Smooth muscle cell (in vitro differentiated cells): ENCODE results near the gene FOXK2. TPM values are rescaled to one million over a fixed set of nuclear protein-coding genes. Genes with fewer than 3 reads are reported as not detected.

Experiments
- DNase-seq: peaks from one replicate; lab custom pipeline; 2025; ENCODE audit not compliant: unreplicated experiment; lab: John Stamatoyannopoulos, UW
- H2AFZ ChIP-seq: fragments of 200-600 bp; sonication (generic); 2 replicates; pipeline ENCODE4 v1.6.0; 2016; ENCODE audit warnings: antibody characterized with exemption, low read depth, mild to moderate bottlenecking
- H3F3A ChIP-seq: fragments of 200-600 bp; sonication (generic); 2 replicates; pipeline ENCODE4 v1.6.0; 2017; ENCODE audit warnings: antibody characterized with exemption, low read depth
- H3K27ac ChIP-seq: fragments of 200-600 bp; sonication (generic); 2 replicates; pipeline ENCODE4 v1.5.1; 2016; ENCODE audit warnings: low read depth, mild to moderate bottlenecking
- H3K27me3 ChIP-seq: fragments of 200-600 bp; sonication (generic); 2 replicates; pipeline ENCODE4 v1.6.1; 2016; ENCODE audit warnings: low read depth, mild to moderate bottlenecking
- H3K36me3 ChIP-seq: fragments of 200-600 bp; sonication (generic); 2 replicates; pipeline ENCODE4 v1.5.1; 2016; ENCODE audit warnings: low read depth
- H3K4me1 ChIP-seq: fragments of 200-600 bp; sonication (generic); 2 replicates; pipeline ENCODE4 v1.5.1; 2016; ENCODE audit warnings: low read depth
- H3K4me2 ChIP-seq: fragments of 200-600 bp; sonication (generic); 2 replicates; pipeline ENCODE4 v1.6.0; 2016; ENCODE audit warnings: mild to moderate bottlenecking
- H3K4me3 ChIP-seq: fragments of 200-600 bp; sonication (generic); 2 replicates; pipeline ENCODE4 v1.5.1; 2016; ENCODE audit warnings: mild to moderate bottlenecking
- H3K79me2 ChIP-seq: fragments of 200-600 bp; sonication (generic); 2 replicates; pipeline ENCODE4 v1.6.0; 2016; ENCODE audit warnings: low read depth, mild to moderate bottlenecking
- H3K9ac ChIP-seq: fragments of 200-600 bp; sonication (generic); 2 replicates; pipeline ENCODE4 v1.6.0; 2016; ENCODE audit warnings: low read depth
- H3K9me3 ChIP-seq: fragments of 200-600 bp; sonication (generic); replicated peaks from 2 replicates; pipeline ENCODE4 v1.5.1; 2016; ENCODE audit warnings: low read depth
- H4K20me1 ChIP-seq: fragments of 200-600 bp; sonication (generic); 2 replicates; pipeline ENCODE4 v1.6.0; 2016; ENCODE audit warnings: low read depth
- WGBS: methylation state at CpG from one replicate; pipeline ENCODE4 v1.1.7; 2016; ENCODE audit warnings: low lambda C conversion rate; 5-methylcytosine and 5-hydroxymethylcytosine counted together
- polyA plus RNA-seq: library from polyadenylated mRNA; unstranded; fragments of >200 nt; fragmentation: Nextera tagmentation; extraction: Ambion mirVana; gene quantifications from 2 replicates; pipeline ENCODE4 v1.2.1, GENCODE V29; 2016
- total RNA-seq: library from RNA; depleted of rRNA; stranded (reverse); fragments of >200 nt; gene quantifications from 2 replicates; pipeline ENCODE4 v1.2.3, GENCODE V29; 2014
- TF ChIP-seq, protein P1 (sequence below): fragments of 200-600 bp; sonication (generic); IDR thresholded peaks from 2 replicates; pipeline ENCODE4 v1.5.1; 2017; ENCODE audit warnings: borderline replicate concordance, mild to moderate bottlenecking, antibody characterized with exemption; ENCODE audit not compliant: insufficient read depth, poor library complexity, severe bottlenecking

Gene FOXK2
- total and polyA plus RNA-seq, 2 experiments from 2014 or later = 25.9 to 27.1 TPM

DNA sequence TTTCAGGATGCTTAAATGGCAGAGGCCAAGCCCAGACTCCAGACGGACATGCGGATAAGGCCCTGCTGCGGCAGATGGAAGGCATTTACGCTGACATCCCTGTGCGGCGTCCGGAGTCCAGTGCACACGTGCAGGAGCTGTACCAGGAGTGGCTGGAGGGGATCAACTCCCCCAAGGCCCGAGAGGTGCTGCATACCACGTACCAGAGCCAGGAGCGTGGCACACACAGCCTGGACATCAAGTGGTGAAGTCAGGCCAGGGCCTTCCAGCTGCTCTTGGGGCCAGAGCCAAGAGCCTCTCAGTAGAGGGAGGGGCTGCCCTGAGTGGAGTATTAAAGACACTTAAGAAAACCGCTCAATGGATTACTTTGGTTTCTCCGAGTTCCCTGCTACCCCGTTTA is 31.6 kb upstream of the FOXK2 start:
- Histone ChIP-seq H3K4me2 (no peak overlapping the region), H2AFZ (no peak overlapping the region), H3K79me2 (no peaks in the 10 kb centered on the region), H3K27me3 (no peaks in the 10 kb centered on the region), H4K20me1 (no peaks in the 10 kb centered on the region), H3K4me3 (no peak overlapping the region), H3K4me1 (no peaks in the 10 kb centered on the region), H3F3A (no peaks in the 10 kb centered on the region), H3K27ac (no peak overlapping the region), H3K9me3 (no peaks in the 10 kb centered on the region), H3K9ac (no peak overlapping the region), H3K36me3 (no peaks in the 10 kb centered on the region)
- WGBS = 98% methylated on average over 14 of the region's 14 CpGs
- no peak for DNase-seq
- TF ChIP-seq, protein P1, sequence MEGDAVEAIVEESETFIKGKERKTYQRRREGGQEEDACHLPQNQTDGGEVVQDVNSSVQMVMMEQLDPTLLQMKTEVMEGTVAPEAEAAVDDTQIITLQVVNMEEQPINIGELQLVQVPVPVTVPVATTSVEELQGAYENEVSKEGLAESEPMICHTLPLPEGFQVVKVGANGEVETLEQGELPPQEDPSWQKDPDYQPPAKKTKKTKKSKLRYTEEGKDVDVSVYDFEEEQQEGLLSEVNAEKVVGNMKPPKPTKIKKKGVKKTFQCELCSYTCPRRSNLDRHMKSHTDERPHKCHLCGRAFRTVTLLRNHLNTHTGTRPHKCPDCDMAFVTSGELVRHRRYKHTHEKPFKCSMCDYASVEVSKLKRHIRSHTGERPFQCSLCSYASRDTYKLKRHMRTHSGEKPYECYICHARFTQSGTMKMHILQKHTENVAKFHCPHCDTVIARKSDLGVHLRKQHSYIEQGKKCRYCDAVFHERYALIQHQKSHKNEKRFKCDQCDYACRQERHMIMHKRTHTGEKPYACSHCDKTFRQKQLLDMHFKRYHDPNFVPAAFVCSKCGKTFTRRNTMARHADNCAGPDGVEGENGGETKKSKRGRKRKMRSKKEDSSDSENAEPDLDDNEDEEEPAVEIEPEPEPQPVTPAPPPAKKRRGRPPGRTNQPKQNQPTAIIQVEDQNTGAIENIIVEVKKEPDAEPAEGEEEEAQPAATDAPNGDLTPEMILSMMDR = no peak

DNA sequence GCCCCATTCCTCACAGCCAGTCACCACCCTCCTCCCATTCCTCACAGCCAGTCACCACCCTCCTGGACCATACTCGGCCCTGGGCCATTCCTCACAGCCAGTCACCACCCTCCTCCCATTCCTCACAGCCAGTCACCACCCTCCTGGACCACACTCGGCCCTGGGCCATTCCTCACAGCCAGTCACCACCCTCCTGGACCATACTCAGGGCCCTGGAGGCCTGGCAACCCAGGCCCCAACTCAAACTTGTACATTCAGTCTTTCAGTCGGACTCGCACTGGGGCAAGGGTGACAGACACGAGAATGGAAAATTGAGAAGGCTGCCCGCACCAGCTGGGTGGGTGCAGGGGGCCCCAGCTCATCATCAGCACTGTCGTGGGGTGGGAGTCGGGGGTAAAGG is 30.4 kb upstream of the FOXK2 start:
- H4K20me1 ChIP-seq = peaks cover 3% of the 10 kb centered on the region
- H3K79me2 ChIP-seq = no peaks in the 10 kb centered on the region
- H3K27me3 ChIP-seq = no peaks in the 10 kb centered on the region
- H3K4me3 ChIP-seq = no peak overlapping the region
- 84% methylated on average over 8 of the region's 8 CpGs for WGBS
- no peaks in the 10 kb centered on the region for H3K36me3 ChIP-seq
- TF ChIP-seq, protein P1 = no peak
- H3K27ac ChIP-seq = no peak overlapping the region
- no peak overlapping the region for H2AFZ ChIP-seq
- H3K4me2 ChIP-seq = no peak overlapping the region
- no peaks in the 10 kb centered on the region for H3F3A ChIP-seq
- H3K4me1 ChIP-seq = no peaks in the 10 kb centered on the region
- H3K9ac ChIP-seq = no peak overlapping the region
- no peak for DNase-seq
- H3K9me3 ChIP-seq = no peaks in the 10 kb centered on the region

DNA sequence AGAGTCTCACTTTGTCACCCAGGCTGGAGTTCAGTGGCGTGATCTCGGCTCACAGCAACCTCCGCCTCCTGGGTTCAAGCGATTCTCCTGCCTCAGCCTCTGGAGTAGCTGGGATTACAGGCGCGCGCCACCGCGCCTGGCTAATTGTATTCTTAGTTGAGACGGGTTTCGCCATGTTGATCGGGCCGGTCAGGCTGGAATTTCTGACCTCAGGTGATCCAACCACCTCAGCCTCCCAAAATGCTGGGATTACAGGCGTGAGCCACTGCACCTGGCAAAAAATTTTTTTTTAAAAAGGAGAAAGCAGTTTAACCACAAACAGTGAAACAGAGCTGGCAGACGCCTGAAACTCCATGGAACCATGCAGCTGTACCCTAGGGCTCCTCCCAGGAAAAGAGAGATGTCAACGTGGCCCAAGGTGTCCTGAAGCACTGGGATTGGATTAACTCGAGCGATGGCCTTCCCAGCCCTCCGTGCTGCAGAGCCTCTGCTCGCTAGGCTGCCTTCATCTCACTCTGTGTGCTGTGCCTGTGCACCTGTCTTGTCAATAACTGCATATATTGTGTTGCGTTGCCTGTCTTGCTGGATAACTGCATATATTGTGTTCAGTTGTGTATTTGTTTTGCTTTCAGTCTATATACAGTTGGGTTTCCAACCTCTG is 29.6 kb upstream of the FOXK2 start:
- Histone ChIP-seq H3K4me2 (no peak overlapping the region), H3K4me3 (no peak overlapping the region), H3K79me2 (no peaks in the 10 kb centered on the region), H3F3A (no peaks in the 10 kb centered on the region), H4K20me1 (peaks cover 5% of the 10 kb centered on the region), H3K9me3 (no peaks in the 10 kb centered on the region), H3K27ac (no peak overlapping the region), H3K36me3 (no peaks in the 10 kb centered on the region), H2AFZ (no peak overlapping the region), H3K27me3 (no peaks in the 10 kb centered on the region), H3K9ac (no peak overlapping the region), H3K4me1 (no peaks in the 10 kb centered on the region)
- TF ChIP-seq, protein P1 = no peak
- 92% methylated on average over 21 of the region's 21 CpGs for WGBS
- no peak for DNase-seq

DNA sequence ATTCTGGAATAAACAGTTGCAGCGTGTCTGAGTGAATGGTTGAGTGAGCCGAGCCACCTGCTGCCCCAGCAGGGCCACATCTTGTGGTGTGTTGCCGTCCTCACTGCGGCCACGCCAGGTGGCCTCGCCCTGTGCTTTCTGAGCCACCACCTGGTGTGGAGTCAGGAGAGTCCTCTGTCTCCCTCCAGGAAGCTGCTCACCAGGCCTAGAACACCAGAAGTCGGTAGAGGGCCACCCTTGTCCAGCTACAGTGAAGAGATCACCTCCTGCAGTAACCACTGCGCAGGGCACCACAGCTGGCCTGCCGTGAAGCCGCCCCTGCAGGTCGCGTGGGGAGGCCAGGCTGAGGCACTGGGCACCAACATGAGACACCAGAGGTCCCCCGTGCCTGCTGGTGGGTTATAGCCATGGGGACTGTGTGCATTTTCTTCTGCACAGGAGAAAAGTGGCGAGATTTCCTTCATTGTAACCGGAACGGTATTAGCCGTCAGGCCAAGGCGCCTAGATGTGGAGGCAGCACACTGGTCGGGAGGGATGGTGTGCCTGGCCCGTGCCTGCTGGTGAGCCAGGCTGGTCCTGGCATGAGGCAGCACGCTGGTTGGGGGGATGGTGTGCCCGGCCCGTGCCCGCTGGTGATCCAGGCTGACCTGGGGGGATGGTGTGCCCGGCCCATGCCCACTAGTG is 28.9 kb upstream of the FOXK2 start:
- Histone ChIP-seq H3K4me2 (no peak overlapping the region), H3K79me2 (no peaks in the 10 kb centered on the region), H3K36me3 (no peaks in the 10 kb centered on the region), H3K9me3 (no peaks in the 10 kb centered on the region), H3K27ac (no peak overlapping the region), H4K20me1 (peaks cover 5% of the 10 kb centered on the region), H2AFZ (no peak overlapping the region), H3K9ac (no peak overlapping the region), H3K4me1 (no peaks in the 10 kb centered on the region), H3K4me3 (no peak overlapping the region), H3F3A (peaks cover 4% of the 10 kb centered on the region), H3K27me3 (no peaks in the 10 kb centered on the region)
- DNase-seq = no peak
- WGBS = 93% methylated on average over 25 of the region's 25 CpGs
- TF ChIP-seq, protein P1 = no peak
